GM12891 (cell line): Measurements from ENCODE around the gene CSE1L.
A peak's percentile ranks its signal among the peaks of the same experiment; 100 is the strongest.

ENCODE experiments used
- DNase-seq: peaks from one replicate; pipeline ENCODE4 v3.0.0; 2011; ENCODE audit warnings: low spot score; ENCODE audit not compliant: insufficient read length
- FAIRE-seq: peaks from 2 replicates; lab custom pipeline; 2011; peaks lifted over from hg19 to GRCh38; lab: Jason Lieb, UNC
- PAX5 ChIP-seq: IDR thresholded peaks from 2 replicates; pipeline ENCODE4 v1.6.1; 2011; ENCODE audit warnings: low read length, moderate library complexity, mild to moderate bottlenecking; ENCODE audit not compliant: insufficient read depth, severe bottlenecking
- POLR2A ChIP-seq: IDR thresholded peaks from 2 replicates; pipeline ENCODE4 v1.6.1; 2011; ENCODE audit warnings: low read depth, low read length, control low read depth
- POLR2AphosphoS5 ChIP-seq: IDR thresholded peaks from 2 replicates; pipeline ENCODE4 v1.6.1; 2011; ENCODE audit warnings: low read depth, low read length, control low read depth
- POU2F2 ChIP-seq: IDR thresholded peaks from 2 replicates; pipeline ENCODE4 v1.6.1; 2011; ENCODE audit warnings: low read depth, mild to moderate bottlenecking, control low read depth, low read length, moderate library complexity
- SPI1 ChIP-seq: IDR thresholded peaks from 2 replicates; pipeline ENCODE4 v1.6.1; 2011; ENCODE audit warnings: low read depth, low read length, control low read depth
- TAF1 ChIP-seq: IDR thresholded peaks from 2 replicates; pipeline ENCODE4 v1.6.1; 2011; ENCODE audit warnings: low read depth, low read length, control low read depth

The CSE1L gene

DNA sequence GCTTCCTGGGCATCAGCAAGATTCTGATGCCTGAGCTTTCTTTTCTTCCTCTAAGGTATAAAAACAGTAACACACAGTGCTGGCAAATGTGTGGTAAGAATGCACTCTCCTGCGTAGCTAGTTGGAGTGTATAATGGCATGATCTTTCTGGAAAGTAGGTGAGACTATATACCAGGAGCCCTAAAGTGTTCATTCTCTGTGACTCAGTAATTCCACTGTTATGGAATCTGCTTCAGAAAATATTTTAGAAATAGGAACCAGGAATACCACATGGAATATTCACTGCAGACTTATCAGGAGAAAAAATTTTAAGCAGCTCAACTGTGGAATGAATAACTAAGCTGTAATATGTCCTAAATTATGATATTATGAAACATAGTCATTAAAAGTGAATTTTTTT, 16.9 kb upstream of the CSE1L start:
- no peak for TF ChIP-seq TAF1
- TF ChIP-seq POLR2AphosphoS5, result no peak
- TF ChIP-seq POLR2A, result no peak
- TF ChIP-seq PAX5, result no peak
- no peak for TF ChIP-seq SPI1
- no peak for TF ChIP-seq POU2F2
- DNase-seq (no peak), FAIRE-seq (no peak)

DNA sequence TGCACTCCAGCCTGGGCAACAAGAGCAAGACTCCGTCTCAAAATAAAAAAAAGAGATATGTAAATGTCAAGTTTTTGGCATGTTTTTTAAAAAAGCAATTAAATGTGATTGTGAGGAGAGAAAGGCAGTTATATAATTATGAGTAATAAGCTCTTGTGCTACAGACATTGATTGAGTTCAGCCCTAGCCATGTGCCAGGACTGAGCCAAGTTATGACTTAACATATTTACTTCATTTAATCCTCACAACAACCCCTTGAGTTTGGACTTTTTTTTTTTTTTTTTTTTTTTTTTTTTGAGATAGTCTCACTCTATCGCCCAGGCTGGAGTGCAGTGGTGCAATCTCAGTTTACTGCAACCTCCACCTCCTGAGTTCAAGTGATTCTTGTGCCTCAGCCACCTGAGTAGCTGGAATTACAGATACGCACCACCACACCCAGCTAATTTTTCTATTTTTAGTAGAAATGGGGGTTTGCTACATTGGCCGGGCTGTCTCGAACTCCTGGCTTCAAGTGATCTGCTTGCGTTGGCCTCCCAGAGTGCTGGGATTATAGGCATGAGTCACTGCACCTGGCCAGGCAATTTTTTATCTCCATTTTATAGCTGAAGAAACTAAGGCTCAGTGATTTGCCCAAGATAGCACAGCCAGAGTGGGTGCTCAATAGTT, 15.0 kb upstream of the CSE1L start:
- no peak for TF ChIP-seq SPI1
- TF ChIP-seq TAF1, result no peak
- TF ChIP-seq POLR2A, result no peak
- no peak for TF ChIP-seq PAX5
- no peak for TF ChIP-seq POU2F2
- no peak for TF ChIP-seq POLR2AphosphoS5
- FAIRE-seq (no peak), DNase-seq (no peak)

DNA sequence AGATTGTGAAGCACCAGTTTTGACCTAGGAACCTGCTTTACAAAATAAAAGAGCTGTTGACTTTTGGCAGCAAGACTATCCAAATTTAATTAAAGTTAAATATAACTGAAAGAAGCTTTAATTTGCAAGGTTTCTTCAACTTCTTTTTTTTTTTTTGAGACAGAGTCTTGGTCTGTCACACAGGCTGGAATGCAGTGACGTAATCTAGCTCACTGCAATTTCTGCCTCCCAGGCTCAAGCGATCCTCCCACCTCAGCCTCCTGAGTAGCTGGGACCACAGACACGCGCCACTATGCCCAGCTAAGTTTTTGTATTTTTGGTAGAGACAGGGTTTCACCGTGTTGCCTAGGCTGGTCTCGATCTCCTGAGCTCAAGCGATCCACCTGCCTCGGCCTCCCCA, 13.7 kb upstream of the CSE1L start:
- no peak for TF ChIP-seq SPI1
- no peak for TF ChIP-seq POLR2A
- TF ChIP-seq POLR2AphosphoS5, result no peak
- no peak for TF ChIP-seq PAX5
- TF ChIP-seq TAF1, result no peak
- TF ChIP-seq POU2F2, result no peak
- FAIRE-seq (no peak), DNase-seq (no peak)

DNA sequence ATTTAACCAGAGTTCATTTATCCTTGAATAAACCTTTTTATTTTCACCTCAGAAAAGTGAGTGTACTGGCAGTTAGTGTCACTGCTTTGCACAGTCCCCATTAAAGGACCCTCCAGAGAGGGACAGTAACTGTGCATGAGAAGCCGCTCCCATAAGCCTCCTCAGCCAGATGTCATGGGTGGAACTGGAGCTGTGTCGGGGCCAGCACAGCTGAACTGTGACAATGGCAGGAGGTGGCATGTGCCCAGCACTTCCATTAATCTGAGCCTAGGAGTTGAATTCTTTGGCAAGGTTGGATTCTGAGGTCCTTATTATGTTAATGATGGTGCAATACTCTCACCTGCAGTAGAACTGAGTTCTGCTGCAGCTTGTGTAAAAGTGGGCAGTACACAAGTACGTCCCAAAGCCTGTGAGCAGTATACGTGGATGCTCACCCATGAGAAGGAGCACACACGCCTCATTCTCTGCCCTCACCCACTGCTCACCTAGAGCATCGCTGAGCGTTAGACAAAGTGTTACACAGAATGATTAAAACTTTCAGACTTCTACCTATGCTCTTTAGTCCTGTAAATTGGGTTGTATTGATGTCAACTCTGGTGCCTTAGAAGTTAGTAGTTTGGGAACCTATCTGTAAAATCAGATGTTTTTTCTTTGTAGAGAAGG, 11.9 kb upstream of the CSE1L start:
- FAIRE-seq, result no peak
- no peak for TF ChIP-seq POLR2AphosphoS5
- no peak for TF ChIP-seq PAX5
- no peak for TF ChIP-seq POU2F2
- no peak for TF ChIP-seq SPI1
- TF ChIP-seq POLR2A, result no peak
- no peak for TF ChIP-seq TAF1
- DNase-seq, result no peak

DNA sequence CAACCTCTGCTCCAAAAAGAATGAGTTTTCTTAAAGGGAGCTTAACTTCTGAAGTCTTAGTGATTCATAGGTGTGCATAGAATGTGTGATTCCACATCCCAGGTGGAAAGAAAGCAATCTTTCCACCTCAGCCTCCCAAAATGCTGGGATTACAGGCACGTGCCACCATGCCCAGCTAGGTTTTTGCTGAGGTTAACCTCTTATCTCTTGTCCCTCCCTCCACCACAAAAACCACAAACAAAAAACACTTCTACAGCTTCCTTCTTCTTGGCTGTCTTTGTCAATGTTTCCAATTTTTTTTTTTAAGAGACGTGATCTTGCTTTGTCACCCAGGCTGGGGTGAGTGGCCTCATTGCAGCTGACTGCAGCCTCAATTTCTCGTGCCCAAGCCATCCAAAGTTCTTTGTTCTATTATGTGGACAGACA, 8.1 kb upstream of the CSE1L start:
- no peak for DNase-seq
- FAIRE-seq, result peak; percentile 20
- TF ChIP-seq TAF1 (no peak), POLR2AphosphoS5 (no peak), POU2F2 (no peak), SPI1 (no peak), POLR2A (no peak)

DNA sequence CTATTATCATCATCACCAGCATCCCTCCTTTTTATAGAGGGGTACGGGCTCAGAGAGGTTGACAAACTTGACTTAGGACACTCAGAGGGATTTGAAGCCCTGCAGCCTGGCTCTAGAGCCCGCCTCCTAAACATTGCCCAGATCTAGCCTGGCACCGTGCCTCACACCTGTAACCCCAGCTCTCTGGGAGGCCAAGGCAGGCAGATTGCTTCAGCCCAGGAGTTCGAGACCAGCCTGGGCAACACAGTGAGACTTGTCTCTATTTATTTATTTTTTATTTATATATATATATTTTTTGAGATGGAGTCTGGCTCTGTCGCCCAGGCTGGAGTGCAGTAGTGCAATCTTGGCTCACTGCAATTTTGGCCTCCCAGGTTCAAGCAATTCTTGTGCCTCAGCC, 6.3 kb upstream of the CSE1L start:
- TF ChIP-seq TAF1 (no peak), PAX5 (no peak), POLR2A (no peak), SPI1 (no peak), POU2F2 (no peak), POLR2AphosphoS5 (no peak)
- no peak for DNase-seq
- no peak for FAIRE-seq

DNA sequence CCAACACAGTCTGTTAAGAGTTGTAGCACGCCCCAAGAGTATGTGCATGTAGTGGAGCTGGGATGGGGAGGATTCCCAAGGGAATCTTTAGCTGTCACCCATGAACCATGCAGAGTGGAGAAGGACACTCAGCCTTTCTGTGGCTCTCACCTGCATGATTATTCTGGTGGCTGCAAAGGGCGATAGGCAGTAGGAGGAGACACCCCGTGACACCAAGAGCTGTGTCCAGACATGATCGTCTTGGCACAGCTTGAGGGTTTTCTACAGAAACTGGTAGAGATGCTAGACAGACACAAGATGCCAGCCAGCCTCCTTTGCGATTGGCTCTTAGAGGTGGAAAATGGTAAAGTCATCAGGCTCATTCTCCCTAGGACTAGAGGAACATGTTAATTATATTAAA, 3.1 kb upstream of the CSE1L start:
- FAIRE-seq, result no peak

DNA sequence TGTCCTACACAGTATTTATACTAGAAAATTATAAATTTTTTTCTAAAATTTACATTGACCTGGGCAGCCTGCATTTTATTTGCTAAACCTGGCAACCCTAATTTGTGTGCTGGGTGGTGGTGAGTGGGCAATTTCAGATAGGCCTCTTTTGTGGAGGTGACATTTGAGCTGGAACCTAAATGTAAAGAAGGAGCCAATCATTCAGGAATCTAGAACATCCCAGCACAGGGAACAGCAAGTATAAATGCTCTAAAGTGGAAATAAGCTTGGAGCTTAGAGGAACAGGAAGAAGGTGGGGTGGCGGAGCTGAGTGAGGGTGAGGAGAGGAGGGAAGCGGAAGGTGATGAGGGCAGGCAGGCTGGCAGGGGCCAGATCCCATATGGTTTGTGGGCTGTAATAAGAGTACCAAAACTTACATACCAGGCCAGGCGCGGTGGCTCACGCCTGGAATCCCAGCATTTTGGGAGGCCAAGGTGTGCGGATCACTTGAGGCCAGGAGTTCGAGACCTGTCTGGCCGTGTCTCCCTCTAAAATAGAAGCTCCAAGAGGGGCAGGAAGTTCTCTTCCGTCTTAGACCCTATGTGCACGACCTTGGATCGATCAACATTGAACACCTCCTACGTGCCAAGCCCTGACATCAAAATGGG, 549 bp upstream of the CSE1L start:
- FAIRE-seq, result no peak
- DNase-seq, result no peak
- no peak for TF ChIP-seq POU2F2
- no peak for TF ChIP-seq PAX5
- TF ChIP-seq POLR2A, result no peak
- no peak for TF ChIP-seq TAF1
- TF ChIP-seq SPI1, result no peak
- no peak for TF ChIP-seq POLR2AphosphoS5

More for the DNA sequence above, 3.1 kb upstream of the CSE1L start:
- TF ChIP-seq POLR2AphosphoS5 (no peak), PAX5 (no peak), POU2F2 (no peak)
- DNase-seq, result no peak

DNA sequence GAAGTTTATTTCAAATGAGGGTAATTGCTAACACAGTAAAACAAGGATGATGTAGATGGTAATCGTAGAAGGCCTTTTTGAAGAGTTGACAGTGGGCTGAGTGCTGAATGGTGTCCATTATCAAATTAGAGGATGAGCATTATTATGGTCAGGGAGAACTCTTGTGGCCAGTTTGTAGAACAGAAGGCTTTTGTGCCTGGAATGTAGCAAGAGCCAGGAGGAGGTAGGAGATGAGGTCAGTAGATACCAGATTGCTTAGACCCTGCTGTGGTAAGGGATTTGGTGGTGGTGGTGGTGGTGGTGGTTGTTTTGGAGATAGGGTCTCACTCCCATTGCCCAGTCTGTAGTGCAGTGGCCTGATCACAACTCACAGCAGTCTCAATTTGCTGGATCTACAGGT, 6.2 kb downstream of the CSE1L start:
- FAIRE-seq (no peak), DNase-seq (no peak)
- TF ChIP-seq POU2F2, result no peak
- TF ChIP-seq POLR2A, result no peak
- TF ChIP-seq POLR2AphosphoS5, result no peak
- TF ChIP-seq PAX5, result no peak
- no peak for TF ChIP-seq SPI1

DNA sequence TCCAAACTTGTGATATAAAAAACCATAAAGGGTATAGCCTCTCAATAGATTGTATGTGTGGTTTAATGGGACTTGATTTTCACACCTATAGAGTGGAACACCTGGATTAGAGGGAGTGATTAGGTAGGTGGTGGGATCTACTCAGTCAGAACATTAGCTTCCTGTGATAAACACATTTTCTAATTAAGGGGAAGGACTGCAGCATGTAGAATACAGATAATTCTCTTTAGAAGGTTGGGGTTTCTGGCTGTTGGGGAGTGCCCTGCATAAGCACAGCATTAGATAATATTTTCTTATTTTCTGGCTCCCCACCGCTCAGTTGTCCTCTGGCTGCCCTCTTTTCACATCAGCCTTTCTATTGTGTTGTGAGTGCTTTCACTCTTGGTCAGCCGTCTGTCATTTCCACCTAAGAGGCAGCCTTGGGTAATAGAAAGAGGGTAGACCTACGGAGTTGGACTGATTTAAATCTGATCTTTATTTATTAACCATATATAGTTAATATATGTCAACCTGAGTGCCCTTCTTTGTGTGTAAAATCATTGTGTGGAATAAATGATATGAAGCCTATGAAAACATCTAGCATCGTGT, 8.0 kb downstream of the CSE1L start:
- DNase-seq (no peak), FAIRE-seq (no peak)
- TF ChIP-seq PAX5 (no peak), POLR2AphosphoS5 (no peak), POU2F2 (no peak), POLR2A (no peak), TAF1 (no peak), SPI1 (no peak)
